D341Med (cell line): Measurements from ENCODE around the gene GXYLT2.
A peak's percentile ranks its signal among the peaks of the same experiment; 100 is the strongest.

ENCODE experiments used
- DNase-seq: peaks from one replicate; pipeline ENCODE4 v3.0.0; 2012; ENCODE audit warnings: low spot score

The GXYLT2 gene, protein sequence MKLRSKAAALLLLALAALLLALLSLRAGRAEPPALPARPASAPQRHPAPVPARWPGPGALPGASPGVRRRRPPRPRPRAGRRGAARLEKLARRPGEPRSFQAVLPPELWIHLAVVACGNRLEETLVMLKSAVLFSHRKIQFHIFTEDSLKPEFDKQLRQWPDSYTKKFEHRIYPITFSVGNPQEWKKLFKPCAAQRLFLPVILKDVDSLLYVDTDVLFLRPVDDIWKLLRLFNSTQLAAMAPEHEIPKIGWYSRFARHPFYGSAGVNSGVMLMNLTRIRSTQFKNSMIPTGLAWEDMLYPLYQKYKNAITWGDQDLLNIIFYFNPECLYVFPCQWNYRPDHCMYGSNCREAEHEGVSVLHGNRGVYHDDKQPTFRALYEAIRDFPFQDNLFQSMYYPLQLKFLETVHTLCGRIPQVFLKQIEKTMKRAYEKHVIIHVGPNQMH

DNA sequence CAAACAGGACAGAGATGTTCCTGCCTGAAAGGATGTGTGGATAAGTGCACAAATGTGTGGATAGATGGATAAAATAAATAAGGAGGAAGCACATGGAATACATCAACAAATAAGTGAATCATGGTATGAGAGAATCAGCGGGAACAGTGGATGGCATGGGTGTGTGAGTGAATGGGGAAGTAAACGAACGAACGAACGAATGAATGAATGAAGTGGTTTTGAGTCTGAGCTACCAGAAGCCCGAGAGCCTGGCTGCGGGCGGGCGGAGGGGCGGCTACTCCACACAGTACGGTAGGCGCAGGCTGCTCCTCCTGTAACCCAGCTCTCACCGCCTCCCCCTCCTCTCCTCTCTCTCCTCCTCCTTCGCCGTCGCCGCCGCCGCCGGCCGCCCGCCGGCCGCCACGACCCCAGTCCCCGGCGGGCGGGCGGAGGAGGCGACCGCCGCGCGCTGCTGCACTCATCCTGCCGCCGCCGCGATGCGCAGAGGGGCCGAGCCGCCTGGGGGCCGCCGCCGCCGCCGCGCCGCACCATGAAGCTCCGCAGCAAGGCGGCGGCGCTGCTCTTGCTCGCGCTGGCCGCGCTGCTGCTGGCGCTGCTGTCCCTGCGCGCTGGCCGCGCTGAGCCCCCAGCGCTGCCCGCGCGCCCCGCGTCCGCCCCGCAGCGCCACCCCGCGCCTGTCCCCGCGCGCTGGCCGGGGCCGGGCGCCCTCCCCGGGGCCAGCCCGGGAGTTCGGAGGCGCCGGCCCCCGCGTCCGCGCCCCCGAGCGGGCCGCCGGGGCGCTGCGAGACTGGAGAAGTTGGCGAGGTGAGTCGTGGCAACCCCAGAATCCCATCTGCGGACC lies at the start of gene GXYLT2:
Gene GXYLT2 (plus strand): TSS at position 342 of the 841 bp plus-strand sequence. CDS start 188 bp downstream, at position 530.
- DNase-seq = peak; percentile 86

DNA sequence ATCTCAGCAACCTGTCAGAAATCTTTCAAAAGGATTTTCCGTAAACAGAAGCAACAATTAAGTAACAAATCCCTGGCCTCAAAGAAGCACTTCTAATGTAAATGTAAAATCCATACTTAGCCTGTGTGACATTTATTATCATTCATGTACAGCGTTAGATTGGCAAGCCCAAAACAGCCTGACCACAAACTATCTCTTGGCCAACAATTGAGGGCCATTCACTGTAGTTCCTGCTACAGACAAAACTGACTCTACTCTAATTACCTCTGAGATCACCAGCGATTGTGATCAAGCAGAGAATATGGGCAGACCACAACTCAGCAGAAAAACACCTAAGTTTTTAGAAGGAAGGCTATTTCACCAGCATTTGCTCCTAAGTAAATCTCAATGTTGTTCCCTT lies 48.8 kb upstream of the GXYLT2 start:
- no peak for DNase-seq

DNA sequence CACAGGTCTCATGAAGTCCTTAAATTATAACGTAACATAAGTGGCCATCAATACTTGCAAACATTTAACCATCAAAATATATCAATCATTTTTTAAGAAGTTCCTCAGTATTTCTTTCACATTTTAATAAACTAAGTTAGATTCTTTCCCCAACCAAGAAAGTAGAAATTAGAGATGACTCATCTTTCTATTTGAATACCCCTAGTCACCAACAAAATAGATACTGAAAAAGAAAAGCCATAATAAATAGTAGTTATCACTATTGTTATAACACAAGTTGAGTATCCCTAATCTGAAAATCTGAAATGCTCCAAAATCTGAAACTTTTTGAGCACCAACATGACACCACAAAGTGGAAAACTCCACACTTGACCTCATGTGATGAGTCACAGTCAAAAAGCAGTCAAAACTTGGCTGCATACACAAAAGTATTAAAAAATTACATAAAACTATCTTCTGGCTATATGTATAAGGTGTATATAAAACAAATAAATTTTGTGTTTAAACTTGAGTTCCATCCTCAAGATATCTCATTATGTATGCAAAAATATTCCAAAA lies 43.3 kb upstream of the GXYLT2 start:
- DNase-seq = no peak

DNA sequence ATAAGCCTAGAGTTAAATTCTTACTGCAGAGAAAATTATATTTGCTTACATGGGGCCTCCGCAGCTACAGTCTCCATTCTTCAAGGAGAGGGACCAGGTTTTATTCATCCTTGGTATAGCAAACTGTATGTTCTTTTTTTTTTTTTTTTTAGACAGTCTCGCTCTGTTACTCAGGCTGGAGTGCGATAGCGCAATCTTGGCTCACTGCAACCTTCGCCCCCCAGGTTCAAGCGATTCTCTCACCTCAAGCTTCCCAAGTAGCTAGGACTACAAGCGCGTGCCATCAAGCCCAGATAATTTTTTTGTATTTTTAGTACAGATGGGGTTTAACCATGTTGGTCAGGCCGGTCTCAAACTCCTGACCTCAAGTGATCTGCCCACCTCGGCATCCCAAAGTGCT lies 41.7 kb upstream of the GXYLT2 start:
- no peak for DNase-seq

DNA sequence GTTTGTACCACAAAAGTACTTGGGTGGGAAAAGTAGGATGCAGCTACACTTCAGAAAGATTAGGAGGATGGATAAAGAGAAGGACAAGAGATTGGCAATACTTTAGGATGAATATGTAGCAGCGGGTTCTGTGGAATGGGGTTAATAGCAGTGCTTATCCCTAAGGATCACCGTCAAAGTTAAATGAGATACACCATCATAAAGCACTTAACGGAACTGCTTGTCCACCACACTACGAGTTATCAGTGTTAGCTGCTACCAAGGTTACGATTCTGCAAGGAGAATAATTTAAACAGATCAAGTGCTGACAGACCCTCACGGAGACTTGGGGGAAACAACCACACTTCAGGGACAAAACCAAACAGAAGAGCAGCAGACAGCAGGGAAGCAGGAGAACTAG lies 40.6 kb upstream of the GXYLT2 start:
- DNase-seq = no peak

DNA sequence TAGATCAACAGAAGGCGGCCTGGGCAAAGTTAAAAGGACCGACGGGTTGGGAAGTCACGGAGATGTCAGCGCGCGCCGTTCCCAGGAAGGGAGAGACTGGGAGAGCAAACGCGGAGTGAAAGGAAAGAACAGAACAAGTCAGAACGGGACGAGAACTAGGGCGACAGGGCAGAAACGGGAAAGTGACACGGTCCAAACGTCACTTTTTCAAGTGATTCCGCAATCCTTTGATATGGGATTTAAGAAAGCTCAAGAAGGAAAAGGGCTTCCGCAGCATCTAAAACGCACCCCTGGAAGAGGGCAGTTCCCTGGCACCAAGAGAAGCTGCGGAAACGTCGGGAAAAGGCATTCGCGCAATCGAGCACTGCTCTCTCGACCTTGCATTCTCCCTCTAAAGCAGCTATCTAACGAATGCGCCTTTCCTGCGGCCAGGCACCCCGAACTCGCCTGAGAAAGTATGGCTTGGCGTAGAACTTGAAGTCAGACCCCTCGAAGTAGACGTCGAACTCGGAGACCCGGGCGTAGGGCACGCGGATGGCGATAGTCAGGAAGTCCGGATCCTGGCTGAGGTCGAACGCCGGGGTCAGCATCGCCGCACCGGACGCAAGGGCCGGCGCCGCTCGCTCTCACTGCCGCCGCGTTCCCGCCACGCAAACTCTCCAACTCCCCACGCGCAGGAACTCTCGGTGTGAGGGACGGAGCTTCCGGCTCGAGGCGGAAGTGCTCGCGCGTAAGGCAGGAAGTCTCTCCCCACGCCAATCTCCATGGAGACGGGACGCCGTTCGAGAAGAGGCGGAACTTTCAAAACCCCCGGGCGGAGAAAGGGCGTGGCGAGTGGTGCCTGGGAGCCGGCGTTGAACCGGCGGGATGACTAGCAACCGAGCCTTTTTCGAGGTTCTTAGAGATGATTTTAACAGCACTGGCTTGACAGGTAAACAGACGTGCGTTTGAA lies 39.8 kb upstream of the GXYLT2 start, which contains the start of gene SHQ1:
Gene SHQ1 (minus strand): TSS at position 695 of the 952 bp plus-strand sequence. CDS start 105 bp downstream, at position 590.
- DNase-seq = peak; percentile 95

DNA sequence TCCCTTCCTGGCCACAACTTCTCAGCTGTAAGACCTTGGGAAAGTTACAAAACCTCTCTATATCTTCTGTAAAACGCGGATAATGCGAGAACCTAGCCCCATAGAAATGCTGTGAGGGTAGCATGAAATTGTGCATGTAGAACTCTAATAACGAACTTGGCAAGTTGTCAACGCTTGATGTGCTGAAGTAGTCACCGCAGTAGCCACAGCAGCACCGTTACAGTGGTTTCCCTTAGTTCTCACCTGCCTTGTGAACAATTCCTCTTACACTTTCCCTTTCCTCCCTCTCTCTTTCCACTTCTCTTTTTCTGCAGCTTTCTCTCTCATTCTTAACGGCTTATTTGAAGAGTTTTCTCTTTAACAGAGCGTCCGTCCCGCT lies 39.2 kb upstream of the GXYLT2 start:
- DNase-seq = no peak

DNA sequence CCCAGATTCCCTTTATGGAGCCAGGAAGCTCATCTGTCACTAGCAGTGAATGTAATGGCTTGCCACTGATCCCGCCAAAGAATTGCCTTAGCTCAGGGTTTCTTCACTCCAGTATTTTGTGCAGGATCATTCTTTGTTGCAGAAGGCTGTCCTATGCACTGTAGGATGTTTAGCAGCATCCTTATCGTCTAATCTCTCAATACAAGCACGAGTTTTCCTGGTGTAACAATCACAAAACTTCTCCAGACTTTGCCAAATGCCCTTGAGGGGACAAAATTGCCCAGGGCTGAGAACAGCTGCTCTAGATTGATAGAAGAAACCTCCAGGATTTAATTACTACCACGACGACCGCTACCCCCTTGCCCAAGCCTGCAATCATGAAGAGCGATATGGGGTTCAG lies 32.8 kb upstream of the GXYLT2 start:
- no peak for DNase-seq

DNA sequence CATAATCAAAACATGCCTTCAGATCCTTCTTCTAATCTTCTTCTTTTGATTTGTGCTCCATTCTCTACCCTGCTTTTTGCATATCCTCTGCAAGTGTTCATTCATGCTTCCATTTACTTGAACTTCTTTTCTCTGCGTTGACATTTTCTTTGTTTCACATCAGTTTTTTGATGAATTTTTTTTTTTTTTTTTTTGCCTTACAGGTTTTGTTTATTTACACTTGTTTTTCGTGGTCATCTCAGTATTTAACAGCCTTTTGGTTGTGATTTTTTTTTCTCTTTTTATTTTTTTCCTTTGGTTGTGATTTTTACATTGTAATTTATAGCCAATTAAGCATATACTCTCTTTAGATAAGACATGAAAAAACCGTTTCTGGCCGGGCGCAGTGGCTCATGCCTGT lies 27.8 kb upstream of the GXYLT2 start:
- no peak for DNase-seq

DNA sequence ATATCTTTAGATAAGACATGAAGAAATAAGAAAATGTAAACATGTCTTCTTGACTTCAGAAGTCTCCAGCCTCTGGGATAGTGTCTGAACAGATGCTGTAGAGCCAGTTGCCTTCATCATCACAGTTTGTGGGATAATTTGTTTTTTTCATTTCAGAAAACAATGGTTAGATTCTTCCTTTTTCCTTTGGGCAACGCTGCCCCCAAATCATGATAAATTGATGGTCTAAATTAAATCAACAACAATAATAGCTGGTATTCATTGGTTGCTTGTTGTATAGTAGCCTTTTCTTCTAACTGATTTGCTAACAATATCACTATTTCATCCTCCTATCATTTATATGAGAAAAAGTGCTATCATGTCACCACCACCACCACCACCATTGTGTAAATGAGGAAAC lies 27.0 kb upstream of the GXYLT2 start:
- DNase-seq = no peak

DNA sequence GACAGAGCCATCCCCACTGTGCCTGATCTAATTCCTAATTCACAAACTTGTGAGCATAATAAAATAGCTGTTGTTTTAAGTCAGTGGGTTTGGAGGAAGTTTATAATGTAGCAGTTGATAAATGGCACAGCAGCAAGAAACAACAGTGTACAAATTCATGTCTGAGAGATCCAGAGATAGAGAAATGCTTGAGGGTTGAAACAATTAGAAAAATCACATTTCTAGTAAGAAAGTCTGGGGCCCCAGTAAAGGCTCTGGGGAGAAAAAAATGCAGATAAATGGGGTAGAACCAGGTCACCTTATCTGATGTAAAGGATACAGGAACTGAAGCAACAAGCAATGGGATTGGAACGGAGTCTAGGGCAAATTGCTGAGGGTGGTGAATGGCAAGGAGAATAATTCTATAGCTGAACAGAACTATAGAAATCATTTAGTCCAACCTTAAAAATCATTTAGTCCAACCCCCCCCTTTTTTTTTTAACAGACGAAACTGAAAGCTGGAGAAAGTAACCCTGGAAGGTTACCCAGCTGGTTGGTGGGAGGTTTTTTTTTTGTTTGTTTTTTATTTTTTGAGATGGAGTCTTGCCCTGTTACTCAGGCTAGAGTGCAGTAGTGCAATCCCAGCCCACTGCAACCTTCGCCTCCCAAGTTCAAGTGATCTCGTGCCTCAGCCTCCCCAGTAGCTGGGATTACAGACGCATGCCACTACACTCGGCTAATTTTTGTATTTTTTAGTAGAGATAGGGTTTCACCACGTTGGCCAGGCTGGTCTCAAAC lies 25.3 kb upstream of the GXYLT2 start:
- no peak for DNase-seq

DNA sequence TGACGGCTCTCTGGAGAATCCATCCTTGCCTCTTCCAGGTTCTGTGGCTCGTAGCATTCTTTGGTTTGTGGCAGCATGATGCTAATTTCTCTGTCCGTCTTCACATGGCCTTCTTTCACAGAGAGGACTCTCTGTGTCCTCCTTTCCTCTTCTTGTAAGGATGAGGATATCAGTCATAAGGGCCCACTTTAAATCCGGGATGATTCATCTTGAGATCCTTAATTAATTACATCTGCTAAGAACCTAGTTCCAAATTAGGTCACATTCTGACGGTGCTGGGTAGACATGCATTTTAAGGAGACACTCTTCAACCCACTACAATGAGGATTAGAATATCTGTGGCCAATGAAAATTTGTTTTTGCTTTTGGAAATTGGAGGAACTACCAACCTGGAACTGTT lies 15.7 kb upstream of the GXYLT2 start:
- DNase-seq = no peak

DNA sequence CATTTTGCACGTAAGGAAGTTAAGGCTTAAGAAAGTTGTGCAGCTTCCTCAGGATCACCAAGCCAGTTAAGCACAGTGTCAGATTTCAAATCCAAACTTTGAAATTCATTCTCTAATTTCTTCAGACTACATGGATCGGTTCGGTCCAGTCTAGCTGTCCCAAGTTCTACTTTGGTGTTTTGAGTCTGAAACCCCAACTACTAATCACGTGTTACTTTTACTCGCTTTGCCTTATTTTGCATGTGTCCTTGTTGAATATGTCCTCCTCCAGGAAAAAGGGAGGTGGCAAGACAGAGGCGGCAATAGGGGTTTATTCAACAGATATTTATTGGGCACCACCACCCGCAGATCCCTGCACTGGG lies 522 bp upstream of the GXYLT2 start:
- no peak for DNase-seq

DNA sequence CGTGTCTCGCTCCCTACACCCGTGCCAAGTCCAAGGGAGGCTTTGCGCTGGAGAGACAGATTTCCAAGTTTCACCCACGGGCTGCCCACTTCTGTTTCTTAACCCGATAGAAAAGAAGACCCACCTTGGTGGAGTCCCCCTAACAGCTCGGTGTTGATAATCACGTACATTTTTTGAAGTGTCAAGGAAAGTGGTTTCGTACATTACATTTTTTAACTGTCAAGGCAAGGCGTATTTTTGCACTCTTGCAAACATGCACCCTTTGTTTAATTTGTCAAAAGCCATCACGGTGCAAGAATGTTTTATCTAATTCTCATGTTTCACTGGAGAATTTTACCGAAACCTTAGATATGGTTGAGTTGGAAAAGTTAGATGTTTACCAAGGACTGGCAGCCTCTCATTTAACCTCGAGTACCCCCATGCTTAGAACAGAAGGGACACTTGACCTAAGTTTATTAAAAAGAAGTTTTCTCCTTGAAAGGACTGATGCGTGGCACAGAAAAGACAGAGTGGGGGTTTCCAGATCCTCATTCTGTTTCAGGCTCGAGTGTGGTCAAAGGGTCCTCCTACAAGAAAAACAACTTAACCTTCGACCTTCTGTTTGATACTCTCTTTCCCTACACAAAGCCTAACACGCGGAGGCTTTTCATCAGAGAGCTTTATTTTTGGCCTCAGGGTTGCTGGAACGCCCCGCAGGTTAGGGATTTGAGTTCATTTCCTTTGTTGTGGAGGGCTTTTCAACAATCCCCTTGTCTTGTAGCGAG lies 882 bp downstream of the GXYLT2 start:
- DNase-seq = no peak

DNA sequence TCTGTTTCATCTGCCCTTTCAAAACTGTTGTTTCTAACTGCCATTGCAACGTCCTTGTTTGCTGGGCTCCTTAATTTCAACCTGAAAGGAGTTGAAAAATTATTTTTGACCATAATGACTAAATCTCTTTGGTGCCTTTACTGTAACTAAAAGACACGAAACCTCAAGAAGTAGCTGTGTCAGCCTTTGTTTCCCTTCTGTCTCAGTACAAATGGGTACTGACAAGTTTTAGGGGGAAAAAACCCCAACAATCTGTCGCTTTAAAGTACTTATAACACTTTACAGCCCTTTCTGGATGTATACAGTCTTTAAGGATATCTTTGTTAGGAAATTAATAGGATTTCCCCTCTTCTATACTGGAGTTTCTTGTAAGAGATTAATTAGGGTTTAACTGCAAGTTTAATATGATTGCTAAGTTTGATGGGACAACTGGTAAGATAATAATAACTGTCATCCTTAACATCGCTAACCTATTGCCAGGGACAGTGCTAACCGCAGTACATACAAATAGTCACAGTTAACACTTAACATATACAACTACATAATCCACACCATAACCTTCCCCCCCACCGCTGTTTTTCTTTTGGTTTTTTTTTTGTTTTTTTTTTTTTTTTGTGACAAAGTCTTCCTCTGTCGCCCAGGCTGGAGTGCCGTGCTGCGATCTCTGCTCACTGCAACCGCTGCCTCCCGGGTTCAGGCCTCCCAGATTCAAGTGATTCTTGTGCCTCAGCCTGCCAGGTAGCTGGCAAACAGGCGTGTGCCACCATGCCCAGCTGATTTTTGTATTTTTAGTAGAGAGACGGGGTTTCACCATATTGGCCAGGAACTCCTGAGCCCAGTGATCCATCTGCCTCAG lies 1.7 kb downstream of the GXYLT2 start:
- no peak for DNase-seq

DNA sequence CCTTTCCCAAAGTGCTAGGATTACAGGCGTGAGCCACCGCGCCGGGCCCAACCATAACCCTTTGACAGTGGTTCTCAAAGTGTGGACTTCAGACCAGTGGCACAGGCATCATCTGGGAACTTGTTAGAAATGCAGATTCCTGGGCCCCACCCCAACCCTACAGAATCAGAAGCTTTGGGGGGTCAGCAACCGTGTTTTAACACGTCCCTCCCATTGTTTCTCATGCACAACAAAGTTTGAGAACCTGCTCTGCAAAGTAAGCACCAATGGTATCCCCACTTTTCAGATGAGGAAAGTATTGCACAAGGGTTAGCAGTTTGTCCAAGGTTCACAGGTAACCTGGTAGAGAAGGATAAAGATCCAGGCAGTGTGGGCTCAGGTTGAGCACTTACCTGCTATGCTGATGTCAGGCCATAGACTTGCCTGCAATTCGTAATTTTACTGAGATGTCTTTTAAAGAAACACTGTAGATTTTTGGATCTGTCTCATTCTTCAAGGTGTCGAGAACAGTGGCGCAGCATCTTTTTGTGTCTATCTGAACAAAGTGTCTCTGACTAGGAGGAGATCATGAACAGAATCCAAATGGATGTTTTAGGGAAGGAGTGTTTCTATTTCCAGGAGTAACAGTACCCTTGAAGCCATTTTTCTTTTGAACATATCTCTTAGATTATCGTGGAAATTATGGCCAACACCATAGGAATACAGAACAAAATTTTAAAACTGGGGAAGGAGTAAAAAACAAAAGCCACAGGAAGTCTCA lies 2.5 kb downstream of the GXYLT2 start:
- no peak for DNase-seq

DNA sequence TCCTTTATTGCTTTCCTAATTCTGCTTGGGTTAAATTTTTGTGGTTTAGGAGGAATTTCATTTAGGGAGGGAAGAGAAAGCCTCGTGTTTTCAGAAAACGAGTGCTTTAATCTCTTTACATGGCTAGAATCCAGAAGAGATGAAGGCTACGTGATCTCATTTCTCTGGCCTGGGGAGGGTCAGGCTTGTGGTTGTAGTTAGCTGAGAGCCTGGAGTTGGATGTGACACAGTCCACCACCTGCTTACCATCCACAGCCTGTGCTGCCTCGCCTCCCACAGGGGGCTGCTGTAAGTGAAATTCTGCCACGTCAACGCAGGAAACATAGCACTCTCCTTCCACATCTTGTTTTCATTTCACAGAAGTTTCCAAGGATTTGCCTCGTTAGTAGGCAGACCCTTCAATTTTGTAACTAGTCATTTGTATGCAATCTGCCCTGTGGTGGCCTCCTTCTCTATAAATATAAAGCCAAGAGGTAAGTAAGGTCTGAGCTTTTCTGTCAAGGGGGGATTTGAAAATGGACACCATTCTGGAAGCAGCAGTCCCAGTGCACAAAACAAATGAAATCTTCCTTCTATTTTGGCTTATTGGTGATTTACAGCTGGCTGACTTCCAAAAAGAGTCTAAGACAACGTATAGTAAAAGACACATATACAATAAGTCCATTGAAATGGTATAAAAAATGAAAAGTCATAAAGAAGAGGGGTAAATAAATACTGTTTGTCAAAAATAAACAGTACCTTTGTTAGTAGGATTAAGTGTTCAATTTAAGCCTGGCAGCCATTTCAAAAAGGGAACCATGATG lies 3.4 kb downstream of the GXYLT2 start:
- DNase-seq = no peak
